Measurements from ENCODE around the gene TNK2. TPM values are rescaled to one million over a fixed set of nuclear protein-coding genes. Genes with fewer than 3 reads are reported as not detected.

TNK2 gene
- total RNA-seq, 1 donor from 2014 or later = 46.2 TPM

DNA sequence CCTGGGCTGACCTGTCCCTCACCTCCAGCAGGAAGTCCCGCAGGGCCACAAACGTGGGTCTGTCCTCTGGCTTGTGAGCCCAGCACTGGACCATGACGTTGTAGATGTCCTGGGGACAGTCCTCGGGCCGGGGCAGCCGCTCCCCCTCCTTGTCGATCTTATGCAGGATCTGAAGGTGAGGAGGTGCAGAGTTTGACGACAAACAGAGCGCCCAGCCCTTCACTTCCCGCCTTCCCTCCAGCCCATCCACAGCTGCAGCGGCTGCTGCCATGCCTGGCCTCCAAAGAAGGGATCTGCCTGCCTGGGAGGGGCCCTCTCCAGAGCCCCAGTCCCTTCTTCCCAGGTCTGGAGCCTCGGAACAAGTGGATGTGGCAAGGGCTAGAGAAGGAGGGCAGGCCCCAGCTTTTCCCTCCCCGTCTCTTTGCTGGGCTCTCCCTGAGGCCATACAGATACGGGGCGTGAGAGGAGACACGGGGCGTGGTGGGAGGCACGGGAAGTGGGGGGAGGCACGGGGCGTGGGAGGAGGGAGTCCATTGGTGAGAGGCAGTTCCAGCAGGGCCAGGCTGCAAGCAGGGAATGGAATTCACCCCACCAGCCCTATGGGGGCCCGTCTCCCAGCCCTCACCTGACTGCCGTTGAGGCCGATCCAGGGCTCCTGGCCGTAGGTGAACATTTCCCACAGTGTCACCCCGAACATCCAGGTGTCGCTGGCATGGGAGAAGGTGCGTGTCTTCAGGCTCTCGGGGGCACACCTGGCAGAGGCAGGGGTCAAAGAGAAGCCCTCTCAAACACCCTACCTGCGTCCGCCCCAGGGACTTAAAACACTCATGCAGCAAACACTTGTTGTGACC is 29.7 kb downstream of the TNK2 start:
- H3K27me3 Mint-ChIP-seq (ENCODE audit: unreplicated experiment) = peaks cover 6% of the 10 kb centered on the region
- TF ChIP-seq, protein P1, sequence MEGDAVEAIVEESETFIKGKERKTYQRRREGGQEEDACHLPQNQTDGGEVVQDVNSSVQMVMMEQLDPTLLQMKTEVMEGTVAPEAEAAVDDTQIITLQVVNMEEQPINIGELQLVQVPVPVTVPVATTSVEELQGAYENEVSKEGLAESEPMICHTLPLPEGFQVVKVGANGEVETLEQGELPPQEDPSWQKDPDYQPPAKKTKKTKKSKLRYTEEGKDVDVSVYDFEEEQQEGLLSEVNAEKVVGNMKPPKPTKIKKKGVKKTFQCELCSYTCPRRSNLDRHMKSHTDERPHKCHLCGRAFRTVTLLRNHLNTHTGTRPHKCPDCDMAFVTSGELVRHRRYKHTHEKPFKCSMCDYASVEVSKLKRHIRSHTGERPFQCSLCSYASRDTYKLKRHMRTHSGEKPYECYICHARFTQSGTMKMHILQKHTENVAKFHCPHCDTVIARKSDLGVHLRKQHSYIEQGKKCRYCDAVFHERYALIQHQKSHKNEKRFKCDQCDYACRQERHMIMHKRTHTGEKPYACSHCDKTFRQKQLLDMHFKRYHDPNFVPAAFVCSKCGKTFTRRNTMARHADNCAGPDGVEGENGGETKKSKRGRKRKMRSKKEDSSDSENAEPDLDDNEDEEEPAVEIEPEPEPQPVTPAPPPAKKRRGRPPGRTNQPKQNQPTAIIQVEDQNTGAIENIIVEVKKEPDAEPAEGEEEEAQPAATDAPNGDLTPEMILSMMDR (IDR thresholded peaks at IDR 0.05; ENCODE audit: partially characterized antibody, unreplicated experiment) = no peak
- H3K9me3 Mint-ChIP-seq (ENCODE audit: unreplicated experiment) = peaks cover 4% of the 10 kb centered on the region
- no peak overlapping the region for H3K27ac Mint-ChIP-seq (ENCODE audit: unreplicated experiment)
- H3K4me1 Mint-ChIP-seq (ENCODE audit: low read depth, unreplicated experiment) = no peaks in the 10 kb centered on the region
- no peak for DNase-seq
- no peaks in the 10 kb centered on the region for H3K36me3 Mint-ChIP-seq (ENCODE audit: unreplicated experiment)
- no peak overlapping the region for H3K4me3 Mint-ChIP-seq (ENCODE audit: unreplicated experiment)

DNA sequence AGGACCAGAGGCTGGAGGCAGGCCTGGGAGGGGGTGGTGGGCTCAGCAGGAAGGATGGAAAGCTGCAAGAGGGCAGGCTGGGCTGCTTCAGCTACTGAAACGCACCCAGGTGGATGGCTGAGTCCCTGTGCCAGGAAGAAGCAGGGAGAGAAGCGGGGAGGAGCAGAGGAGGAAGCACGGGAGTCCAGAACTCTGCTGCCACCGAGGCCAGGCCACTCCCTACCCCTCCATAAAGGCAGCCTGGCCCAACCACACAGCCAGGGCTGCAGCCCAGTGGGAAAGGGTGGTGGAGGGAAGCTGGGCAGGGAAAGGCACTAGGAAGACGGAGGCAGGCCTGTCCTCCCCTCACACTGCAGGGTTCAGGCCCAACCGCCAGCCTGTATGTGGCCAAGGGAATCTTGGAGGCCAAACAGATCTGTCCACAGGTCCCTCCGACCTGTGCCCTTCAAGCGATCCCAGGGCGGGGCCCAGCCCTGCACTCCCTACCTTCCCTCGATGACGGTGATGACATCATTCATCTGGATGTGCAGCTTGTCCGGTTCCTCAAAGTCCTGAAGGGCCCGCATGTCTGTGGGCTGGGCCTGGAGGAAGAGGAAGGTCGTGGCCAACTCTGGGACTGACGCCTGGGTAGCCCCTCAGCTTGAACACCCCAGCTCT is 30.5 kb downstream of the TNK2 start:
- Mint-ChIP-seq H3K9me3 (ENCODE audit: unreplicated experiment) (peaks cover 4% of the 10 kb centered on the region), H3K36me3 (ENCODE audit: unreplicated experiment) (no peaks in the 10 kb centered on the region)

DNA sequence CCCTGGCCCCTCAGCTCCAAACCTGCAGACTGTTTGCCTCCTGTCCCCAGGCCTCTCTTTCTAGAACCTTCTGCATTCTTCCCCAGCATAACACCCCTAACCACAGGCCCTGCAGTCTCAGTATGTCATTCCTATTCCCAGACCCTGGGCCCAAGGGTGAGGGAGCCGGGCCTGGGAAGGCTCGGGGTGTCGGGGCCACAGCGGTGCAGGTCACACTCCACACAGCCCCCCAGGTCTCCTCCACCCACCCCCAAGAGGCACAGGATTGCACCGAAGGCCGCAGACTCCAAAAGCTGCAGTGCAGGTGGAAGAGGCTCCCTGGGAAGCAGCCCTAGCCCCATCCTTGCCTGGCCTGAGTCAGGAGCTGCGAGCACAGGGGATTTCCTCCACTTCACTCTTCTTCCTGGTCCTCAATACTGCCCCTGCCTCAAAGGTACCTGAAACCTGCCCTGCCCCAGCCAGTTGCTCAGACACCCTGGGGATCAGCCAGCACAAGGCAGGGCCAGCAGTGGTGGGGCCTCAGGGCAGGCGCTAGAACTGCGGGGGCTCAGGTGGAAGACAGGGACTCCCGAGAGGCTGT is 31.1 kb downstream of the TNK2 start:
- Mint-ChIP-seq H3K9me3 (ENCODE audit: unreplicated experiment) (peaks cover 4% of the 10 kb centered on the region), H3K27me3 (ENCODE audit: unreplicated experiment) (peaks cover 4% of the 10 kb centered on the region)

More for the DNA sequence above, 30.5 kb downstream of the TNK2 start:
- no peak overlapping the region for H3K4me3 Mint-ChIP-seq (ENCODE audit: unreplicated experiment)
- H3K4me1 Mint-ChIP-seq (ENCODE audit: low read depth, unreplicated experiment) = no peaks in the 10 kb centered on the region
- no peak overlapping the region for H3K27ac Mint-ChIP-seq (ENCODE audit: unreplicated experiment)
- H3K27me3 Mint-ChIP-seq (ENCODE audit: unreplicated experiment) = peaks cover 4% of the 10 kb centered on the region
- DNase-seq = no peak
- TF ChIP-seq, protein P1 (IDR thresholded peaks at IDR 0.05; ENCODE audit: partially characterized antibody, unreplicated experiment) = no peak

DNA sequence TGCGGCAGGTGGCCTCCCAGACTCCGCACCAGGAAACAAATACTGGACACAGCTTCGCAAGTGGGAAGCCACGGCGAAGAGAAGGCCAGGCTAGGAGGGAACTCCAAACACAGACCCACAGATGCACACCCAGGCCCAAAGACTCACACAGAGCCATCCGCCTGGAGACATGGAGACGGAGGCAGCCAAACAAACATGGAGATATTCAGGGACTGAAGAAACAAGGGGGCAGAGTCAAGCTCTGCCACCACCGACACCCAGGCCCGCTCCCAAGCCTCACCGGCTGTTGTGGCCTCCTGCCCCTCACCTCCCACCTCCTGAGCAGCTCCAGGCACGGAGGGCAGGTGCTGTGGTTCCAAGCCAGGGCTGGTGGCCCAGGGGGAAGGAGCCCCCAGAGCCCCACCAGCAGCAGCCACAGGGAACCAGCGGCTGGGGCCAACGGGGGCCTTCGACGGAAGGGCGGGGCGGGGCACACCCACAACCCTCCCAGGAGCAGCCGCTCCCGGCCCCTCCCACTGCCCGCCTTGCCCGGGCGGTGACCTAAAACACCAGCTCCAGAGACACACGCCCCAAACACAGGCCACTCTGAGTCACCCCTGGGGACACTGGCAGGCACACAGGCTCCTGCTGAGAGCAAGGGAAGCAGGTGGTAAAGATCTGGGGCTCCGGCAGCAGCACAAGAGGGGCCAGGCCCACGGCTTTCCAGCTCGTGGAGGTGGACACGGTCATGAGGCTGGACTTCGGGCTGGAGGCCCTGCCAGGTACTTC is 31.9 kb downstream of the TNK2 start:
- Mint-ChIP-seq H3K4me1 (ENCODE audit: low read depth, unreplicated experiment) (no peaks in the 10 kb centered on the region), H3K9me3 (ENCODE audit: unreplicated experiment) (peaks cover 4% of the 10 kb centered on the region), H3K27ac (ENCODE audit: unreplicated experiment) (peak overlapping the region; percentile 43), H3K36me3 (ENCODE audit: unreplicated experiment) (no peaks in the 10 kb centered on the region), H3K4me3 (ENCODE audit: unreplicated experiment) (no peak overlapping the region), H3K27me3 (ENCODE audit: unreplicated experiment) (peaks cover 4% of the 10 kb centered on the region)
- DNase-seq = no peak
- TF ChIP-seq, protein P1 (IDR thresholded peaks at IDR 0.05; ENCODE audit: partially characterized antibody, unreplicated experiment) = no peak

More for the DNA sequence above, 31.1 kb downstream of the TNK2 start:
- Mint-ChIP-seq H3K4me1 (ENCODE audit: low read depth, unreplicated experiment) (no peaks in the 10 kb centered on the region), H3K27ac (ENCODE audit: unreplicated experiment) (no peak overlapping the region), H3K4me3 (ENCODE audit: unreplicated experiment) (no peak overlapping the region), H3K36me3 (ENCODE audit: unreplicated experiment) (no peaks in the 10 kb centered on the region)
- no peak for DNase-seq
- TF ChIP-seq, protein P1 (IDR thresholded peaks at IDR 0.05; ENCODE audit: partially characterized antibody, unreplicated experiment) = no peak
